Activated naive CD8-positive, alpha-beta T cell treated with anti-CD3 and anti-CD28 coated beads for 36 hours (primary cell): ENCODE results near the gene TBC1D22A. TPM values are rescaled to one million over a fixed set of nuclear protein-coding genes. Genes with fewer than 3 reads are reported as not detected.
"Not testable (repeated sequence)": the region's sequence is repeated elsewhere in the genome, so short reads cannot be mapped to it uniquely, and the experiment has no call there.

Experiments
- DNase-seq: peaks from one replicate; pipeline ENCODE4 v3.0.0; 2021
- H3K27ac Mint-ChIP-seq: one replicate; pipeline ENCODE4 v1.8.0; 2022; ENCODE audit warnings: mild to moderate bottlenecking, moderate library complexity, mixed read lengths
- H3K27me3 Mint-ChIP-seq: one replicate; pipeline ENCODE4 v1.8.0; 2022; ENCODE audit warnings: mild to moderate bottlenecking, mixed read lengths
- H3K36me3 Mint-ChIP-seq: one replicate; pipeline ENCODE4 v1.8.0; 2021; ENCODE audit warnings: mild to moderate bottlenecking, mixed read lengths
- H3K4me1 Mint-ChIP-seq: one replicate; pipeline ENCODE4 v1.8.0; 2021; ENCODE audit warnings: mixed read lengths
- H3K4me3 Mint-ChIP-seq: one replicate; pipeline ENCODE4 v1.8.0; 2022; ENCODE audit warnings: mild to moderate bottlenecking, moderate library complexity, mixed read lengths
- H3K9me3 Mint-ChIP-seq: one replicate; pipeline ENCODE4 v1.8.0; 2022; ENCODE audit warnings: mixed read lengths
- total RNA-seq, 2 experiments: library from RNA; stranded (reverse); gene quantifications; one replicate each; pipeline ENCODE4 v1.2.3, GENCODE V29; 2021

Gene TBC1D22A
- total RNA-seq, 2 experiments from 2014 or later: 42.1 to 42.4 TPM

DNA sequence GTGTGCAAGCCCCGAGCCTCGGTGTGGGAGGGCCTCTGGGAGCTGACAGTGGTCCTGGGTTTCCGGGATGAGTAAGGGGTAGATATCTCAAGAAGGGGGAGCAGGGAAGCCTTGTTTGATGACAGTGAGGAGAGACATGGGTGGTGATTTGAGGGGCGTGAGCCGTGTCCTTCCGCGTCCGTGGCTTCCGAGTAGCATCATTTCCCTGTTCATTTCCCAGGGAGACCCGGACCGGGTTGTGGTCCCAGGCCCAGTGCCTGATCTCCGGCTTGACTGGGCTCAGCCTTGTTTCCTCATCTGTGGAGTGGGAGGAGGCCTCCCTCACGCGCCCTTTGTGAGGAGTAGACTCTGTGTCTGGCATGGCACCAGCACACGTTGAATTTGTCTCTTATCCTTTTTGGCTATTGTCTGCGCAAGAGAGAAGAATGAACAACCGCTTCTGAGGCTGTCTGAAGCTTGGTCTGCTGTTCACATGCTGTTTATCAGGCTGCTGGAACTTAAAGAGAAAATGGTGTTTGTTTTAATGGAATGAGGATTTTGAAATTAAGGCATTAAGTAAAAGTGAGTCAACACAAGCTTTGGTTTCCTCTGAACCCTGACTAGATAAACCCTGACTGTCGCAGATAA lies 348.5 kb downstream of the TBC1D22A start:
- Mint-ChIP-seq H3K4me3 (no peak overlapping the region), H3K27ac (no peak overlapping the region), H3K27me3 (no peaks in the 10 kb centered on the region), H3K9me3 (no peaks in the 10 kb centered on the region), H3K4me1 (peaks cover 2% of the 10 kb centered on the region), H3K36me3 (peaks cover 1% of the 10 kb centered on the region)
- DNase-seq: no peak

DNA sequence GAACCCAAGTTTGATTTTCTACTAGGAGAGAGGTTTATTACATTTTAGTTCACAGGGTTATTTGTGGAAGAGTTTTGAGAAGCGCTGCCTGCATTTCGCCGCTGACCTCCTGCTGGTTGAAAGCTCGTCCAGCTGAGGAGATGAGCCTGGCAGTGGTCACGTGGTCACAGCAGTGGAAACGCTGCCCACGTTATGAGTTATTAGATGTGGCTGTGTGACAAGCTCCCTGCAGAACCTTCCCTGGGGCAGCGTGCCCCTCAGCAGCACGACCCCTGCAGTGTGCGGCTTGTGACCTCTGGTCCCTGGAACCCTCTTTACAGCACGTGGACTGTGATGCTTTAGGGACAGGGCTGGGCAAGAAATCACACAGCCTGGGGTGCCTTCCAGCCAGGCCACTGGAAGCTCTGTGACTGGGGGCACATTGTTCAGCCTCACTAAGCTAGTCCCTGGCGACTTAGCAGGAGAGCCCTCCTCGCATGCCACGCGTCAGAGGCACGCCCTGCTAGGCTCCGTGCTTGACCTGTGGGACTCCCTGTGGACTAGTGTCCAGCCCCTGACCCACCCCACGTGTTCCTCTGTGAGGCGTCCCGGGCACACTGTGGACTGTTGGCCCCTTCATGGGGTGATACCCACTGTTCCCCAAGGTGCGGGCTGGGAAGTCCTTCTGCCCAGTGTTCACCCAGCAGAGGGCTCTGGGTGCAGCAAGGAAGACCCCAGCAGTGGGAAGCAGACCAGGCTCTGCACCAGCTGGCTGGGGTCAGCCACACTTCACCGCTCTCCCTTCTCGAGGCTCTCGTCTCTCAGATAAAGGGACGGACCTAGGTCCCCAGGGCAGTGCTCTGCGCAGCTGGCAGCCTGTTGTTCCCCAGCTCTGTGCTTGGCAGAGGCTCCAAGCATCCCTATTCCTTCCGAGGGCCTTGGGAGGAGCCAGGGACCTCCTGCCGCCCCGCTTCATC lies 349.5 kb downstream of the TBC1D22A start:
- Mint-ChIP-seq H3K4me3 (no peak overlapping the region), H3K36me3 (peaks cover 1% of the 10 kb centered on the region), H3K27me3 (no peaks in the 10 kb centered on the region), H3K27ac (no peak overlapping the region), H3K4me1 (peaks cover 2% of the 10 kb centered on the region), H3K9me3 (no peaks in the 10 kb centered on the region)
- DNase-seq: no peak

DNA sequence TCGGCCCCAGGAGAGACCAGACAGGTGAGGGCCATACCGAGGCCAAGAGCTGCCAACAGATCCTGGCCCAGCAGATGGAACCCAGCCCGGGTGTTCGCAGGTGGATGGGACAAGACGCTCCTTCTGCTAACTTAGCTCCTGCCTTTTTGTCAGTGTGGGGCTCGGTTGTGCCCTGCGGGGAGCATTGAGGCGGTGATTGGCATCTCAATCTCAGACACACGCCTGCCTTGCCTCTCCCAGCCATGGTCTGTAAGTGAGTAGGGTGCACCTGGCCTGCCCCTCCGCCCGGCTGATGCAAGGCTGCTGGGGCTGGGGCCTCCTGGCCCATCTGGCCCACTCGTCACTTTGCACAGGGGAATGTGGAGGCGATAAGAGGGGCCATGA lies 350.1 kb downstream of the TBC1D22A start:
- peaks cover 1% of the 10 kb centered on the region for H3K36me3 Mint-ChIP-seq
- H3K27me3 Mint-ChIP-seq: no peaks in the 10 kb centered on the region
- no peak for DNase-seq
- no peaks in the 10 kb centered on the region for H3K4me1 Mint-ChIP-seq
- no peak overlapping the region for H3K4me3 Mint-ChIP-seq
- no peak overlapping the region for H3K27ac Mint-ChIP-seq
- no peaks in the 10 kb centered on the region for H3K9me3 Mint-ChIP-seq

DNA sequence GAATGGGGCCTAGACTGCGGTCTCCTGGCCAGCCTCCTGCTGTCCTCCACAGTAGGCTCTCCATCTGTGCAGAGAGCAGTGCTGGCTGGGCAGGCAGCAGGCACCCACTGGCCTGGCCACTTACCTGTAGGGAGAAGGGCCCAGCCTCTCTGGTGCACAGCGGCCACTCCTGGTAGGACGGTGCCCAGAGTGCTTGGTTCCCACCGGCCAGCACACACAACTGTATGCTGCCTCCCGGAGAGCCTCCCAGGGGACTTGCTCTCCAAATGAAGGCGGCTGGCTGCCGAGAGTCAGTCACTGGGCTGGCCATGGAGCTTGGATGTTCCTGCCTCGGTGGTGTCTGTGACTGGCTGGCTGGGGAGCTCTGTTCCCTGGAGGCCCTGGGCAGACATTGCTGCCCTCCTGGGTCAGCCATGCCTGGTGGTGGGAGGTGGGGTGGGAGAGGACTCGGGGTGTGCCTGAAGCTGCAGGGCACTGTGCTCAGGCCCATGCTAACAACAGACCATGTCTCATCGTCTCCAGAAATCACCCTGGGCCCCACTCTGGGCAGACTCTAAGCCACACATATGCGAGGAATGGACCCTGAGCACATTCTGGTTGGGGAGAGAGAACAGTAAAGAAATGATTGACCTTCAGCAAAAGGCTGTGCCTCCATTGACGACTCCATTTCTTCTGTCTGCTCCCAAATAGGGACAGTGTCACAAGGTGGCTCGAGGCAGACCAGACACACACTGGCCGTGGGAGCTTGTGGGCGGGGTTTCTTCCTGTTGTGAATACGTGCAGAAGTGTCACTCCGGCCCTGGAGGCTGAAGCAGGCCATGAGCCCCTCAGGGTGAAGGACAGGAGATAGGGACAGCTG lies 350.8 kb downstream of the TBC1D22A start:
- H3K4me1 Mint-ChIP-seq: no peaks in the 10 kb centered on the region
- no peaks in the 10 kb centered on the region for H3K27me3 Mint-ChIP-seq
- H3K9me3 Mint-ChIP-seq: no peaks in the 10 kb centered on the region
- no peak overlapping the region for H3K27ac Mint-ChIP-seq
- no peak for DNase-seq
- H3K36me3 Mint-ChIP-seq: peaks cover 1% of the 10 kb centered on the region
- no peak overlapping the region for H3K4me3 Mint-ChIP-seq

DNA sequence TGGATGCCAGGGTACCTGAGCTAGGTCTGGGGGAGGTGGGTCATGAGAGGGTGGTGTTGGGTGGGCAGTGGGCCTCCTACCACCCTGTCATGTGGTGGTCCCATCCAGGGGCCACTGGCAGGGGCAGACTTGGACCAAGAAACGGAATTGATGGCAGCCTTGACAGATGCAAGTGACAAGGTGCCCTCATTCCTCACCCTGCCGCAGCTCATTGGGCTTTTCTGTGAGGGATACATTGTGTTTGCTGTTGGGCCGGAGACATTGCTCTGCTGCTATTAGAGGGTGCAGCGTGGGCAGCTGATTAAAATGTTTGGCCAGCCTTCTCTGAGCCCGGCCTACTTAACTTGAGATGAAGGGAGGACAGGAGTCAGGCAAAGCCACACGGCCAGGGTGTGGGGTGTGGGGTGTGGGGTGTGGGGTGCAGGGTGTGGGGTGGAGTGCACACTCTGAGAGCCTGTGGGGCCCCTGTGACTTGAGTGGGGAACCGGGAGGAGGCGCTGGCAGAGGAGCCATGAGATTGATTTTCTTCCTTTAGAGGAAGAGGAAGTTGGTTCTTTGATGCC lies 351.5 kb downstream of the TBC1D22A start:
- Mint-ChIP-seq H3K9me3 (no peaks in the 10 kb centered on the region), H3K4me1 (no peaks in the 10 kb centered on the region), H3K4me3 (no peak overlapping the region), H3K27me3 (no peaks in the 10 kb centered on the region), H3K36me3 (peaks cover 1% of the 10 kb centered on the region), H3K27ac (peak overlapping the region; percentile 6)
- no peak for DNase-seq

DNA sequence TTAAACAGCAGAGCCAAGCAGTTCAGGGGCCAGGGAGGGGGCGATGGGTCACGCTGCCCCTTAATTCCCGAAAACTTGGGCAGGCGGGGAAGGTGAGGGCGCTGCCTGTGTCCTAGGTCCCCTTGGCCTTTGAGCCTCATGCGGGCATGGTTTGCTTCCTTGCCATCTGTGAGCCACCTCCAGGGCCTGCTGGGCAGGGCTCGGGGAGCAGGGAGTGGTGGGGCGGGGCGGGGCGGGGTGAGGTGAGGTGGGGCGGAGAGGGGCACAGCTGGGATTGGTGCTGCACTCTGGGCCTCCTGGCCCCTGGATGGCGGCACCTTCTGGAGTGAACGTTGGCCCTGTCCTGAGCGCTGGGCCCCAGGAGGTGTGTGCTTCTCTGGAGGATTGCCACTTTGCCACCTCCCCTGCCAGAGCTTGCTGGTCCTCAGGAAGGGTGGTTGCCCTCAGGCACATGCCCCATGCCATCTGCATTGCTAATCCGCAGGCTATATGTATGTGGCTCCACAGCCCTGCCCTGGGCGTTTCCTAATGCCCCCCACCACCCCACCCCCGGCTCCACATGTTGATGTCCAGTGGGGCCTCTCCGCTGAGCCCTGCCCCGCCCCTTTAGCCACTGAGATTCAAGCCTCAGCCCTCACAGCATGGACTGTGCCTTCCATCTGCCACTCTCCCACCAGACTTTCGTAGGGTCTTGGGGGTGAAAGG lies 352.5 kb downstream of the TBC1D22A start:
- no peaks in the 10 kb centered on the region for H3K9me3 Mint-ChIP-seq
- H3K4me1 Mint-ChIP-seq: no peaks in the 10 kb centered on the region
- no peaks in the 10 kb centered on the region for H3K27me3 Mint-ChIP-seq
- DNase-seq: no peak
- no peak overlapping the region for H3K4me3 Mint-ChIP-seq
- H3K36me3 Mint-ChIP-seq: peaks cover 1% of the 10 kb centered on the region
- H3K27ac Mint-ChIP-seq: no peak overlapping the region

DNA sequence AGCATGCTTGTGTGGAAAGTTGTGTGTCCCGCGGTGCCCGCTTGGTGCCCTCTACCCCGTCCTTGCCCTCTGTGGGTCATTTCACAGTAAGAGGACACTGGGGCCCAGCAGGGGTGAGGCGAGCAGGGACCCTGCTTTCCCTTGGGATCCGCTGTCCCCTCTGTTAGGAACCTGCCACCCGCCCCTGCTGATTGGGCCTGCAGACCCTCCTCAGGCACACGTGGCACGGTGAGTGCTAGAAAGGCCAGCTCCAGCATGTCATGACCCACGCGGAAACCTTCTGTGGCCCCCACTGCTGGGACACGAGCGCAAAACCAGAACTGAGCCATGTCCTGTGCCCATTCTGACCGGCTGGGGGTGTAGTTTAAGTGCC lies 353.1 kb downstream of the TBC1D22A start:
- H3K4me1 Mint-ChIP-seq: no peaks in the 10 kb centered on the region

DNA sequence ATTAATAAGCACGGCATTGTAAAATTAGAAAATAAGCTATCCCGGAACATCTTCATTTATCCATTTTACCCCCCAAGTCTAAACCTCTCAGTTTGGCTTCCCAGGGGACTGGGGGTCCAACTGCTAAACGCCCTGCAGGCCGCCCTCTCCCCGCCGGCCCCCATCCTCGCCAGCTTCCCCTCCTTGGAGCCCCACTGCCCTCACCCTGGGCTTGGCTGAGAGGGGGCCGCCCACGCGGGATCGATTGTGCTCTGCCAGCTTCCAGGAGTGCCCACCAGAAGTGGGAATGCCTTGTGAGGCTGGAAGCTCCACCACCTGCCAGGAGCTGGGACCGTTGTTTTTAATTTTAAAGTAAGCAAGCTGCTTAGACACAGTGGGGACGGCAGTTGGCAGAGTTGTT lies 353.5 kb downstream of the TBC1D22A start:
- H3K9me3 Mint-ChIP-seq: no peaks in the 10 kb centered on the region
- no peak overlapping the region for H3K4me3 Mint-ChIP-seq
- H3K27me3 Mint-ChIP-seq: no peaks in the 10 kb centered on the region
- no peaks in the 10 kb centered on the region for H3K4me1 Mint-ChIP-seq
- no peak for DNase-seq
- H3K36me3 Mint-ChIP-seq: peaks cover 1% of the 10 kb centered on the region
- H3K27ac Mint-ChIP-seq: no peak overlapping the region

More for the DNA sequence above, 353.1 kb downstream of the TBC1D22A start:
- DNase-seq: no peak
- no peak overlapping the region for H3K27ac Mint-ChIP-seq
- H3K27me3 Mint-ChIP-seq: no peaks in the 10 kb centered on the region
- peaks cover 1% of the 10 kb centered on the region for H3K36me3 Mint-ChIP-seq
- H3K4me3 Mint-ChIP-seq: no peak overlapping the region
- H3K9me3 Mint-ChIP-seq: no peaks in the 10 kb centered on the region

DNA sequence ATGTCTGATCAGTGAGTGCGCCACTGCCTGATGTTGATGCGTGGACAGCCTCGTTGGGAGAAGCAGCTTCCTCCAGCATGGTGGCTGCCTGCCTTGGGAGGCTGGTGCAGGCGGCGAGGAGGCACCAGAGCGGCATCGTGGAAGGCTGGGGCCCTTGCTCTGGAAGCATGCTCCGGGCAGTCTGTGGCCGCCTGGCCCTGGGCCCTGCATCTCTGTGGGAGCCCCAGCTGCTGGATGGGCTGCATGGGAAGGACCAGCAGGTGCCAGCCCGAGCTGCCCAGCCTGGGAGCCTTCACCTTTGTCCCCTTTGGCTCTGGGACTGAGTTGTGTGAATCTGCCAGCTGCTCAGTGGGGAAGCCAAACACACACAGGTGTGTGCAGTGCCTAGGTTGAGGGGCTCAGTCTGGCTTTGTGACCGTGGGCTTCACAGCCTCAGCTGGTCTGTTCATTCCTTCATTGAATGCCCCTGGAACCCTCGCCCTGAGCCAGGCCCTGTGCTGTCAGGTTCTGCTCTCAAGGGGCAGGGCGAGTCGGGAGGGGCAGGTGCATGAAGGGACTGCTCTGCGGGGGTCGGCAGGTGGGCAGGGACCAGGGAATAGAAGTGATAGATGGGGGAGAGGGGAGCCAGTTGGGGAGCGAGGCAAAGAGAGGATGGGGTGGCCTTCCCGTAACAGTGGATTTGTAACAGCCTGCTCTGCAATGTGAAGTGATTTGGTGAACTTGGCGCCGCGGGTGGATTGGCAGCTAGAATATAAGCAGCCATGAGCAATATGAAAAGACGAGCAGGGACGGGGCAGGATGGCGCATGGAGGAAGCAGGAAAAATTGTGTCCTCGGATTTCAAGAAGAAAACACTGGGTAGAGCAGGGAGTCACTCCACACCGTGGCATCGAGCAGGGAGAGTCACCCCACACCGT lies 354.2 kb downstream of the TBC1D22A start:
- no peaks in the 10 kb centered on the region for H3K4me1 Mint-ChIP-seq
- no peak overlapping the region for H3K4me3 Mint-ChIP-seq
- H3K36me3 Mint-ChIP-seq: peaks cover 1% of the 10 kb centered on the region
- no peaks in the 10 kb centered on the region for H3K27me3 Mint-ChIP-seq
- no peaks in the 10 kb centered on the region for H3K9me3 Mint-ChIP-seq
- DNase-seq: no peak
- H3K27ac Mint-ChIP-seq: no peak overlapping the region

DNA sequence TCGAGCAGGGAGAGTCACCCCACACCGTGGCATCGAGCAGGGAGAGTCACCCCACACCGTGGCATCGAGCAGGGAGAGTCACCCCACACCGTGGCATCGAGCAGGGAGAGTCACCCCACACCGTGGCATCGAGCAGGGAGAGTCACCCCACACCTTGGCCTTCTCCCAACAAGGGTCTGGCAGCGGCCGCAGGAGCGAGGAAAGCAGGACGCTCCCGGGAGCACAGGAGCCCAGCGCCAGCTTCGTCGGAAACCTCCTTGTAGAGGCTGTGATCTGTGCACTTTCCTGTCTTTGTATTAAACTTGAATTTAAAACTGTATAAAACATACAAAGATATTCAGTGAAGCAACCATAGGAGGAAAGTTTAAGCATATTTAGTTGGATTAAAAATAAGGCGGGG lies 355.0 kb downstream of the TBC1D22A start:
- not testable (repeated sequence) for H3K9me3 Mint-ChIP-seq, H3K27ac Mint-ChIP-seq, DNase-seq, H3K36me3 Mint-ChIP-seq, H3K27me3 Mint-ChIP-seq, H3K4me1 Mint-ChIP-seq, H3K4me3 Mint-ChIP-seq

DNA sequence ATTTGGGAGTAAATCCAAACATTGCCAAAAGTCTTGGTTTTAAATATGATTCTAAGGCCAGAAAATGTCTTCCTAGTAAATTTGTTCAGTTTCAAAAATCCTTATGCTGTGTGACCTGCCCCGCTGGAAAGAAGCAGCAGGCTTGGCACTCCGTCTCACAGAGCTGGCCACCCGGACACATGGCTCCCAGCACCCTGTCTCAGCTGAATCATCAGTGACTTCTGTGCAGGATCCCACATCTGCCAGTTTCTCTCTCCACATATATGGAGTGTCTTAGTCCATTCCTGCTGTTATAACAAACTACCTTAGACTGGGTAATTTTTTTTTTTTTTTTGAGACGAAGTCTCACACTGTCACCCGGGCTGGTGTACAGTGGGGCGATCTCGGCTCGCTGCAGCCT lies 356.7 kb downstream of the TBC1D22A start:
- peaks cover 5% of the 10 kb centered on the region for H3K4me1 Mint-ChIP-seq
- no peak overlapping the region for H3K27ac Mint-ChIP-seq
- peaks cover 2% of the 10 kb centered on the region for H3K36me3 Mint-ChIP-seq
- no peaks in the 10 kb centered on the region for H3K9me3 Mint-ChIP-seq
- DNase-seq: no peak
- H3K4me3 Mint-ChIP-seq: no peak overlapping the region
- H3K27me3 Mint-ChIP-seq: no peaks in the 10 kb centered on the region

DNA sequence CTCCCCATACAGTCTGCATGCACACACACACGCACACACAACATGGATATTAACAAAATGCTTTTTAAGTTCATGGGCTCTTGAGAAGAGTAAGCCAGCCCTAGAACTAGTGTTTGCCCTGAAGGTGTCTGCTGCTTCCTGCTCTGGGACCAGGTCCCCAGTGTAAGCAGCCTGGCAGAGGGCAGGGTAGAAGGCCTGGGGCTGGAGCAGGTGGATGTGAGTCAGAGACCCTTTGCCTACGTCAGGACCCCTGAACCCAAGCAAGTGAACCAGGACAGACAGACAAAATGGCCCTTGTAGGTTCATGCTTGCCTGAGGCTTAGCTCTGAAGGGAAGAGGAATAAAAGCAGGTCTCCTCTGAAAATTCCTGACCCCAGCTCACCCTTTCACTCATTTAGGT lies 357.9 kb downstream of the TBC1D22A start:
- Mint-ChIP-seq H3K27ac (no peak overlapping the region), H3K9me3 (no peaks in the 10 kb centered on the region), H3K36me3 (peaks cover 2% of the 10 kb centered on the region)

DNA sequence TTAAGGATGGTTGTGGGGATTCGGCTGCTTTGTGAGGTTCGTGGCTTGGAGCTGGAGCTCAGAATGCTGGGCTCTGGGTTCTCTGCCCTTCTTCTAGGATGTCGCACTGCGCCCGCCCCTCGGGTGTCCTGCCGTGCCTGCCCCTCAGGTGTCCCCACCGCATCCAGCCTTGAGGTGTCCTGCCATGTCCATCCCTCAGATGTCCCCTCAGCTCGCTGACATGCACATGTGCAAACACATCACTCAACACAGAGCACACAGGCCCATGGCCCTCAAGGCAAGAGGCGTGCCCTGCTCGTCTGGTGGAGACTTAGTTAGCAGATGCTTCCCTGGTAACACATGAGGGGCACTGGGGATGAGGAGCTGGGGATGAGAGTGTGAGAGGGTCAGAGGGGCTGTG lies 359.3 kb downstream of the TBC1D22A start:
- no peaks in the 10 kb centered on the region for H3K9me3 Mint-ChIP-seq
- H3K4me1 Mint-ChIP-seq: peaks cover 8% of the 10 kb centered on the region
- no peak overlapping the region for H3K27ac Mint-ChIP-seq
- no peaks in the 10 kb centered on the region for H3K27me3 Mint-ChIP-seq
- peaks cover 2% of the 10 kb centered on the region for H3K36me3 Mint-ChIP-seq
- DNase-seq: no peak
- H3K4me3 Mint-ChIP-seq: no peak overlapping the region

More for the DNA sequence above, 357.9 kb downstream of the TBC1D22A start:
- peaks cover 8% of the 10 kb centered on the region for H3K4me1 Mint-ChIP-seq
- no peak overlapping the region for H3K4me3 Mint-ChIP-seq
- no peak for DNase-seq
- no peaks in the 10 kb centered on the region for H3K27me3 Mint-ChIP-seq
